ENCODE results near the gene CUL3. TPM values are rescaled to one million over a fixed set of nuclear protein-coding genes. Genes with fewer than 3 reads are reported as not detected.
"Not testable (repeated sequence)": the region's sequence is repeated elsewhere in the genome, so short reads cannot be mapped to it uniquely, and the experiment has no call there.

The CUL3 gene
- total RNA-seq, 2 donors from 2014 or later = 83.9 to 88.3 TPM

DNA sequence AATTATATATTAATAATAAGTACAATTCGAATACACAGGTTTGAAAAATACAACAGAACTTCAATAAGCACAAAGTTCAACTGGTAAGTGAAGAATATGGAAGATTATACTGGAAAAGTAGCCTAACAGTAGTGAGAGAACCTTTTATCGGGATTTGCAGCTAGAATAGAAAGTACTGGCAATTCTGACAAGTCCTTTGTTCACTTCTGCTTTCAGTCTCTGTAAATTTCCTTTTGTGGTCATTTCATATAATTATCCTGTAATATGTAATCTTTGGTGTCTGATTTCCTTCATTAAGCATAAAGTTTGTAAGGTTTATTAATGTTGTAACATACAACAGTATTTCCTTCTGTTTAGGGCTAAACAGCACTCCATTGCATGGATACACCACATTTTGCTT lies 67.2 kb downstream of the CUL3 start:
- Histone ChIP-seq H3K9ac (ENCODE audit: low read depth in 2 of 2, low read length in 2 of 2) (no peak overlapping the region), H3K9me3 (no peaks in the 10 kb centered on the region), H3K36me3 (no peaks in the 10 kb centered on the region), H3K4me3 (no peak overlapping the region), H3K4me1 (no peaks in the 10 kb centered on the region), H3K27ac (no peak overlapping the region), H3K27me3 (no peaks in the 10 kb centered on the region)
- no peak for DNase-seq
- intact Hi-C loops (cut with DNase I) = no loop called here
- TF ChIP-seq, protein P1, sequence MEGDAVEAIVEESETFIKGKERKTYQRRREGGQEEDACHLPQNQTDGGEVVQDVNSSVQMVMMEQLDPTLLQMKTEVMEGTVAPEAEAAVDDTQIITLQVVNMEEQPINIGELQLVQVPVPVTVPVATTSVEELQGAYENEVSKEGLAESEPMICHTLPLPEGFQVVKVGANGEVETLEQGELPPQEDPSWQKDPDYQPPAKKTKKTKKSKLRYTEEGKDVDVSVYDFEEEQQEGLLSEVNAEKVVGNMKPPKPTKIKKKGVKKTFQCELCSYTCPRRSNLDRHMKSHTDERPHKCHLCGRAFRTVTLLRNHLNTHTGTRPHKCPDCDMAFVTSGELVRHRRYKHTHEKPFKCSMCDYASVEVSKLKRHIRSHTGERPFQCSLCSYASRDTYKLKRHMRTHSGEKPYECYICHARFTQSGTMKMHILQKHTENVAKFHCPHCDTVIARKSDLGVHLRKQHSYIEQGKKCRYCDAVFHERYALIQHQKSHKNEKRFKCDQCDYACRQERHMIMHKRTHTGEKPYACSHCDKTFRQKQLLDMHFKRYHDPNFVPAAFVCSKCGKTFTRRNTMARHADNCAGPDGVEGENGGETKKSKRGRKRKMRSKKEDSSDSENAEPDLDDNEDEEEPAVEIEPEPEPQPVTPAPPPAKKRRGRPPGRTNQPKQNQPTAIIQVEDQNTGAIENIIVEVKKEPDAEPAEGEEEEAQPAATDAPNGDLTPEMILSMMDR (IDR thresholded peaks at IDR 0.05) = no peak

DNA sequence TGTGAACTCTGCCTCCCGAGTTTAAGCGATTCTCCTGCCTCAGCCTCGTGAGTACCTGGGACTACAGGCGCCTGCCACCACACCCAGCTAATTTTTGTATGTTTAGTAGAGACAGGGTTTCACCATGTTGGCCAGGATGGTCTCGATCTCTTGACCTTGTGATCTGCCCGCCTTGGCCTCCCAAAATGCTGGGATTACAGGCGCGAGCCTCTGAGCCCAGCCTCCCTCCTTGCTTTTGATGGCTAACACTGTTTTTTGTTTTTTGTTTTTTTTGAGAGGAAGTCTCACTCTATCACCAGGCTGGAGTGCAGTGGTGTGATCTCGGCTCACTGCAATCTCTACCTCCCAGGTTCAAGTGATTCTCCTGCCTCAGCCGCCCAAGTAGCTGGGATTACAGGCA lies 68.8 kb downstream of the CUL3 start:
- H3K4me1 ChIP-seq; H3K4me3 ChIP-seq; H3K9me3 ChIP-seq; H3K27me3 ChIP-seq; H3K36me3 ChIP-seq; DNase-seq; H3K27ac ChIP-seq; intact Hi-C loops (cut with DNase I); H3K9ac ChIP-seq (ENCODE audit: low read depth in 2 of 2, low read length in 2 of 2): not testable (repeated sequence)

DNA sequence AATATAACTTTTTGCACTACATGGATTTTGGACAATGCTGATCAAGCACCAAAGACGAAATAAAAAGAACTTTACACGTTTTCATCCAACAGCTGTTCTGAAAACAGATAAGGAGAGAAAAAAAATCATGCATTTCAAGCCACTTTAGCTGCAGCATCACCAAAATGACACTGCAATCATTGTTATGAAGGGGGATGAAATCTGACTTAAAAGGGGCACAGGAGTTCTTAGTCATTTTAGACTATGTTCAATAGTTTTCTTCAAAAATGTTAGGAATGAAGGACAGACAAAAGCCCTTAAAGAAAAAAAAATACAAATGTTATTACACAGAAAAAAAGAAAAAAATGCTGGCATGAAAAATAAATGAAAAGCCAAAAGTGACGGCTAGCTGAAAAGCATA lies 71.2 kb downstream of the CUL3 start:
- no peak overlapping the region for H3K27ac ChIP-seq
- H3K4me1 ChIP-seq = no peaks in the 10 kb centered on the region
- no peaks in the 10 kb centered on the region for H3K9me3 ChIP-seq
- H3K27me3 ChIP-seq = no peaks in the 10 kb centered on the region
- intact Hi-C loops (cut with DNase I) = no loop called here
- TF ChIP-seq, protein P1 (IDR thresholded peaks at IDR 0.05) = no peak
- DNase-seq = no peak
- H3K9ac ChIP-seq (ENCODE audit: low read depth in 2 of 2, low read length in 2 of 2) = no peak overlapping the region
- H3K36me3 ChIP-seq = no peaks in the 10 kb centered on the region
- H3K4me3 ChIP-seq = no peak overlapping the region

DNA sequence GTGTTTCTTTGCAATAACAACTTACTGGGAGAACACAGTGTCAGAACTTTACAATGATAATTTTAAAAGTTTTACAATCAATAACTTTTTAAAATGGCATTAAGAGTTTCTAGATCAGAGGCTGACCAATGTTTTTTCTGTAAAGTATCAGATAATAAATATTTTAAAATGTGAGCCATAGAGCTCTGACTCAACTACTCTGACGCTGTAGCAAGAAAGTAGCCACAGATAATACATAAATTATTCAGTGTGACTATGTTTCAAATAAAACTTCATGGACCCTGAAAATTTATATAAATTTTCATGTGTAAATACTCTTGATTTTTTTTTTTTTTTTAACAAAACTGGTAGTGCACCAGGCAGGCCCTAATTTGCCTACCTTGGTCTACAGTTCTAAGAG lies 77.4 kb downstream of the CUL3 start:
- H3K36me3 ChIP-seq = peaks cover 7% of the 10 kb centered on the region

DNA sequence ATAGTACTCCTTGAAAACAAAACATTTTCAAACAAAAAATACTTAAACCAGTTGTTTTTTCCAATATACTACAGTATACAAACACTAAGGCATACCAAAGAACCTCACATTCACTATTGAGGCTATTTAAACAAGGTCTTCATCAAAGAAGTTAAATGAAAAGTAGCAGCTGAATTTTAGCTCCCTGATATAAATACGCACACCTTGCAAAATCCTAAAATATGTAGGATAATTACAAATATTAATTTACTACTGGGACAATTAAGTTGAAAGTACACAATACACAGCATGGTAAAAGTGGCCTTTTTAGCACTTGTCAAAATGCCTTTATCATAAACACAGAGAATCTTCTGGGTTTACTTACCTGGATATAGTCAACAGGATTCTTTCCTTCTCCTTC lies 78.7 kb downstream of the CUL3 start:
- TF ChIP-seq, protein P1 (IDR thresholded peaks at IDR 0.05) = no peak
- no peak overlapping the region for H3K9ac ChIP-seq (ENCODE audit: low read depth in 2 of 2, low read length in 2 of 2)
- no peaks in the 10 kb centered on the region for H3K4me1 ChIP-seq
- H3K27me3 ChIP-seq = no peaks in the 10 kb centered on the region
- no peak for DNase-seq
- H3K36me3 ChIP-seq = peaks cover 12% of the 10 kb centered on the region
- H3K27ac ChIP-seq = no peak overlapping the region
- no peaks in the 10 kb centered on the region for H3K9me3 ChIP-seq
- H3K4me3 ChIP-seq = no peak overlapping the region
- intact Hi-C loops (cut with DNase I) = no loop called here

More for the DNA sequence above, 77.4 kb downstream of the CUL3 start:
- H3K9ac ChIP-seq (ENCODE audit: low read depth in 2 of 2, low read length in 2 of 2) = no peak overlapping the region
- H3K4me3 ChIP-seq = no peak overlapping the region
- TF ChIP-seq, protein P1 (IDR thresholded peaks at IDR 0.05) = no peak
- no peak overlapping the region for H3K27ac ChIP-seq
- H3K27me3 ChIP-seq = no peaks in the 10 kb centered on the region
- no peaks in the 10 kb centered on the region for H3K4me1 ChIP-seq
- H3K9me3 ChIP-seq = no peaks in the 10 kb centered on the region
- no peak for DNase-seq
- intact Hi-C loops (cut with DNase I) = no loop called here

DNA sequence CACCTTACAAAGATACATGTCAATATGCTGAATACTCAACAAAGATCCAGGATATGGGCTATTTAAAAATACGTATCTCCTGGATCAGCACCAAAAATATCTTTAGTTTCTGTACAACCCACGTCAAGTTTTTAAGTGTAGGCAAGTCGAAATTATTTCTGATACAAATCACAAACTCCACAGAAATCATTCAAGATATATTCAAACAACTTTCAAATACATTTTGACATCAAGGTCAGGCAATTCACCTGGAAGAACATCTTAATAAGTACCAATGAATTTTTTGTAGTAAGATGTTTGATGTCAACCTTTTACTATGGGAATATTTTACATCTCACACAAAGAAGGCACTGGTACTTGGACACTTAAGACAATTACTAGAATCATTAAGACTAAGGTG lies 86.2 kb downstream of the CUL3 start:
- no peaks in the 10 kb centered on the region for H3K9me3 ChIP-seq

More for the DNA sequence above, 86.2 kb downstream of the CUL3 start:
- Histone ChIP-seq H3K36me3 (peaks cover 5% of the 10 kb centered on the region), H3K27ac (no peak overlapping the region), H3K4me3 (no peak overlapping the region), H3K4me1 (no peaks in the 10 kb centered on the region), H3K9ac (ENCODE audit: low read depth in 2 of 2, low read length in 2 of 2) (no peak overlapping the region), H3K27me3 (no peaks in the 10 kb centered on the region)
- intact Hi-C loops (cut with DNase I) = no loop called here
- DNase-seq = no peak
- TF ChIP-seq, protein P1 (IDR thresholded peaks at IDR 0.05) = no peak

Data from colonic mucosa (tissue), 4 donors.